Activated gamma-delta T cell treated with anti-CD3 and anti-CD28 coated beads, Interleukin-2, amount 50 U/mL, for 16 hours (primary cell): ENCODE data around the gene ZNRD2.
A peak's percentile ranks its signal among the peaks of the same experiment; 100 is the strongest.
"Not testable (repeated sequence)": the region's sequence is repeated elsewhere in the genome, so short reads cannot be mapped to it uniquely, and the experiment has no call there.

ENCODE experiments used
- DNase-seq: peaks from one replicate; pipeline ENCODE4 v3.0.0-alpha.2; 2020; ENCODE audit warnings: low read depth

ZNRD2 gene

DNA sequence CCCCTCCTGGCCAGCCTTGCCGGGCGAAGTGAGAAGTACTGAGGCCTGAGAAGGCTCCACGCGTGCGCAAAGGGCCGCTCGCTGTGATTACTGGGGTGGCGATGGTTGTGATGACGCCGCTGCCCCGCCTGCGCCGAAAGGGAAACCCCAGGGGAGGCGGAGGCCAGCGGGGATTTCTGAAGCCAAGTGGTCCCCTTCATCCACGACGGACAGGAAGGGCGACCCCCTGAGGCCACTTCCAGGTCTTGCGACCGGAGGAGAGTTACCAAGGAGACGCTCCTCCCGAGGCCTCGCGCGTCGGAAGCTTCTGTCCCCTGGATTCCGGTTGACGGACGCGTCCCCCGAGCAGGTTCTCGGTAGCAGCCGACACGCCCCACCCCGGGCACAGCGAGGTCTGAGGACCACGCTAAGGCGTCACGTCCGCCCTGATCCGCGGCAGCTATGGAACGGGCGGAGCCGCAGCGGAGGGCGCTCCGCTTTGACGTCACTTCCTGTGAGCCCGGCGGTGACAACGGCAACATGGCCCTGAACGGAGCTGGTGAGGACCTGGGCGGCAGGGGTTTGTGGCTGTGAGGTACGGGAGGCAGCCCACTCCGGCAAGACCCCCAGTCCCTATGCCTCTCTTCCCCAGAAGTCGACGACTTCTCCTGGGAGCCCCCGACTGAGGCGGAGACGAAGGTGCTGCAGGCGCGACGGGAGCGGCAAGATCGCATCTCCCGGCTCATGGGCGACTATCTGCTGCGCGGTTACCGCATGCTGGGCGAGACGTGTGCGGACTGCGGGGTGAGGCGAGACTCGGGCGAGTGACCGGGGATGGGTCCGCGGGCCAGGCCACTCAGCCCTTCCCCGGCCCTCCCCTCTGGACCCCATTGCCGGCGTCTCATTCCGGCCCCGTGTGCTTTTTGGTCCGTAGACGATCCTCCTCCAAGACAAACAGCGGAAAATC, at the start of gene ZNRD2:
ZNRD2 (plus strand) TSS at position 505 of the 946 bp plus-strand sequence; CDS start at position 520, 15 bp downstream.
- peak; percentile 97 for DNase-seq

DNA sequence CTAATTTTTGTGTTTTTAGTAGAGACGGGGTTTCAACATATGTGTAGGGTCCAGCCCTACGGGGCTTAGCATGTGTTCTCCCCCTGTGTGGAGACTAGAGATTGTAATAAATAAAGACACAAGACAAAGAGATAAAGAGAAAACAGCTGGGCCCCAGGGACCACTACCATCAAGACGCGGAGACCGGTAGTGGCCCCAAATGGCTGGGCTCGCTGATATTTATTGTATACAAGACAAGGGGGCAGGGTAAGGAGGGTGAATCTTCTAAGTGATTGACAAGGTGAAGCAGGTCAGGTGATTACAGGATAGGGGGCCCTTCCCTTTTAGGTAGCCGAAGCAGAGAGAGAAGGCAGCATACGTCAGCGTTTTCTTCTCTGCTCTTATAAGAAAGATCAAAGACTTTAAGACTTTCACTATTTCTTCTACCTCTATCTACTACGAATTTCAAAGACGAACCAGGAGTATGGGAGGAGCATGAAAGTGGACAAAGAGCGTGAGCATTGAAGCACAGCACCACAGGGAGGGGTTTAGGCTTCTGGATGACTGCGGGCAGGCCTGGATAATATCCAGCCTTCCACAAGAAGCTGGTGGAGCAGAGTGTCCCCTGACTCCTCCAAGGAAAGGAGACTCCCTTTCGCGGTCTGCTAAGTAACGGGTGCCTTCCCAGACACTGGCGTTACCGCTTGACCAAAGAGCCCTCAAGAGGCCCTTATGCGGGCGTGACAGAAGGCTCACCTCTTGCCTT, 48.3 kb upstream of the ZNRD2 start:
- not testable (repeated sequence) for DNase-seq

DNA sequence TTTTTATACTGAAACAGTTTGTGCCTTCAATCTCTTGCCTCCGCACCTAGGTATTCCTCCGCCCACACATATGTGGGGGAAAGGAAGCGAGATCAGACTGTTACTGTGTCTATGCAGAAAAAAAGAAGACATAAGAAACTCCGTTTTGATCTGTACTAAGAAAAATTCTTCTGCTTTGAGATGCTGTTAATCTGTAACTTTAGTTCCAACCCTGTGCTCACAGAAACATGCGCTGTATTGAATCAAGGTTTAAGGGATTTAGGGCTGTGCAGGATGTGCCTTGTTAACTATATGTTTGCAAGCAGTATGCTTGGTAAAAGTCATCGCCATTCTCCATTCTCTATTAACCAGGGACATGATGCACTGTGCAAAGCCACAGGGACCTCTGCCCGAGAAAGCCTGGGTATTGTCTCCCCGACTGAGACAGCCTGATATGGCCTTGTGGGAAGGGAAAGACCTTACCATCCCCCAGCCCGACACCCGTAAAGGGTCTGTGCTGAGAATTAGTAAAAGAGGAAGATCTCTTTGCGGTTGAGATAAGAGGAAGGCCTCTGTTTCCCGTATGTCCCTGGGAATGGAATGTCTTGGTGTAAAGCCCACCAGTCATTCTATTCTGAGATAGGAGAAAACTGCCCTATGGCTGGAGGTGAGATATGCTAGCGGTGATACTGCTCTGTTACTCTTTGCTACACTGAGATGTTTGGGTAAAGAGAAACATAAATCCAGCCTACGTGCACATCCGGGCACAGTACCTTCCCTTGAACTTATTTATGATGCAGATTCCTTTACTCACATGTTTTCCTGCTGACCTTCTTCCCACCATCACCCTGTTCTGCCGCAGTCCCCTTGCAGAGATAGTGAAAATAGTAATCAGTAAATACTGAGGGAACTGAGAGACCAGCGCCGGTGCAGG, 47.3 kb upstream of the ZNRD2 start:
- not testable (repeated sequence) for DNase-seq

GRCh38 chr11:65523631-65523968, 46.7 kb upstream of the ZNRD2 start:
- not testable (repeated sequence) for DNase-seq

- DNase-seq: no peak
Measured at GRCh38 chr11:65524014-65524740, 46.1 kb upstream of the ZNRD2 start.

DNA sequence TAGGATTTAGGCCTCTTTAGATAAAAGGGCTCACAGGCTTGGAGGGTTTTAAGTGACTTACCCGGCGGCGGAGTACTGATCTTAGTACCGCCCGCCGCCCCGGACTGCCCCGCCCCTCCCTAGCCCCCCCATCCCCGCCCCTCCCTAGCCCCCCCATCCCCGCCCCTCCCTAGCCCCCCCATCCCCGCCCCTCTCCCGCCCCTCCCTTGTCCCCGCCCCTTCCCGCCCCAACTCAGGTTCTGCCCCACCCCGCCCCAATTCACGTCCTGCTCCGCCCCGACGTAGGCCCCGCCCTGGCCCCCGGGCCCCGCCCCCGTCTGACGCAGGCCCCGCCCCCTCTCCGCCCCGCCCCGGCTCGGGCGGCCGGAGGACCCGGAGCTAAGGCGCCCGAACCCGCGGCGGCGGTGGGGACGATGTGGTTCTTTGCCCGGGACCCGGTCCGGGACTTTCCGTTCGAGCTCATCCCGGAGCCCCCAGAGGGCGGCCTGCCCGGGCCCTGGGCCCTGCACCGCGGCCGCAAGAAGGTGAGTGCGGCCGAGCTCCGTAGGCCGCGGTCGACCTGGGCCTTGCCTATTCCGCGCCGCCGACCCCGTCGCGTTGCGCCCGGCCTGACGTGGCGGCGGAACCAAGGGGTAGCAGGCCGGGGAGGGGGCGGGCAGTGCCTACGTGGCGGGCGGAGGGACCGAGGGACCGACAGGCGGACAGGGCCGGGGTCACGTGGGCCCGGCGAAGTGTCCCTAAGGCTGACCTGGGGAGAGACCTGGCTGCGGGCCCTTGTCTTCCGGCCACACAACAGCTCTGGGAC, 45.3 kb upstream of the ZNRD2 start, which contains the start of gene SCYL1:
SCYL1 (plus strand) TSS at position 343 of the 805 bp plus-strand sequence; CDS start at position 414, 71 bp downstream.
- DNase-seq: peak; percentile 74

- DNase-seq: no peak
Measured at GRCh38 chr11:65525546-65526480, 44.5 kb upstream of the ZNRD2 start.

- DNase-seq: no peak
Measured at GRCh38 chr11:65526744-65527143, 43.5 kb upstream of the ZNRD2 start.

DNA sequence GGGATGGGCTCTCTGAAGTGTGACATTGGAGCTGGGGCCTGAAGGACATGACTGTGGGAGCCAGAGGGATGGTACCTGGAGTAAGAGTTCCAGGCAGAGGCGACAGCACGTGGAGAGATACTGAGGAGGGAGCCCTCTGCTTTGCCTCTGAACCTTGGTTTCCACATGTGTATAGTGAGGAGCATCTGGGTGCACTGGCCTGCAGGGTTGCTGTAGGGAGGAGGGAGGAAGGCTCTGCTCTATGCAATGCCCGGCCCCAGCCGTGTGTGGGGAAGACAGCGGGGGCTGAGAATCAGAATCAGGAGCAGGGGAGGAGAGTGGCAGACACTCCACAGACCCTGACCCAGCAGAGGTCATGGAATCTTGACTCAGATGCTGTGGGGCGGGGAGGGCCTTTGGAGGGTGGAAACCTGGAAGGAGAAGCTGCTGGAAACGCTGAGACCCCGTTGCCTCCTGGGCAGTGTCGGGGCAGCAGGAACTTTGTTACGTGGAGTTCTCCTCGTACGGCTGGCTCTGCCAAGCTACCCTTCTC, 41.4 kb upstream of the ZNRD2 start:
- DNase-seq: no peak

- no peak for DNase-seq
Measured at GRCh38 chr11:65529475-65530156, 40.7 kb upstream of the ZNRD2 start.

GRCh38 chr11:65530157-65530496, 40.1 kb upstream of the ZNRD2 start:
- DNase-seq: no peak

GRCh38 chr11:65532388-65533064, 37.8 kb upstream of the ZNRD2 start:
- DNase-seq: no peak

DNA sequence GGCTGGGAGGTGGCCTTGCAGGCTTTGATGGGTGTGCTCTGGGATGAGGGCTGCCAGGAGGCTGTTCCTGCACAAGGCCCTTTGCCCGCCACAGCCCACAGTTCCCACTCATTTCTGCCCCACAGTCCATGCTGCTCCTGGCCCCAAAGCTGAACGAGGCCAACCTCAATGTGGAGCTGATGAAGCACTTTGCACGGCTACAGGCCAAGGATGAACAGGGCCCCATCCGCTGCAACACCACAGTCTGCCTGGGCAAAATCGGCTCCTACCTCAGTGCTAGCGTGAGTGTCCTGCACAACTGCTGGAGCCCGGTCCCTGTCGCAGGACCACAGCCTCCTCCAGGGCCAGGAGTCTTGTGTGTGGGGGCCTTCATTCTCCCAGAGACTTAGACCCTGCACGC, 35.2 kb upstream of the ZNRD2 start:
- no peak for DNase-seq

DNA sequence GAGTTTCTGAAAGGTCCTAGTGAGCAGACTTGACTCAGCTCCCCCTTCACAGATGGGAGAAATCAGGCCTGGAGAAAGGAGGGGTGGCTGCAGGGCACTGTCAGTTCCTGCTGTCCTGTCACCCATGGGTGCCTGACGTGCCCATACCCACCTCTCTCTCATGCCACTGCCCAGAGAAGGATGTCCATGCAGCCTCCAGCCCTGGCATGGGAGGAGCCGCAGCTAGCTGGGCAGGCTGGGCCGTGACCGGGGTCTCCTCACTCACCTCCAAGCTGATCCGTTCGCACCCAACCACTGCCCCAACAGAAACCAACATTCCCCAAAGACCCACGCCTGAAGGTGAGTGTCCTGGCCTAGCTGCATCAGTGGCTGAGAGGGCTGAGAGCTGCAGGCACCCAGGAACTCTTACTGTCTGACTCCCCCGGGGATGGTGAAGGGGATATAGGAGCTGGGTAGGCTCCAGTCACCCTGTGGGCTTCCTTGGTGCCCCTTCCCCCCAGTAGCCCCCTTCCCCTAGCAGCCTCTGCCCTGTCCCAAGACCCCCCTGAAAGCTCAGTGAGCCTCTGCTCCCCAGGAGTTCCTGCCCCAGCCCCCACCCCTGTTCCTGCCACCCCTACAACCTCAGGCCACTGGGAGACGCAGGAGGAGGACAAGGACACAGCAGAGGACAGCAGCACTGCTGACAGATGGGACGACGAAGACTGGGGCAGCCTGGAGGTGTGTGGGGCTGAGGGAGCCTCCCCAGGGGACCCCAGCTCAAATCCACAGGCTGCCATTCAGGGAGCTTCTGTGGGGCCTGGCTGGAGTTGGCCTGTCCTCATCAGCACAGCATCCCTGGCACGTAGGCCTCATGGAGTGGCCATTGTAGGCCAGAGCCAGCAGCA, 33.6 kb upstream of the ZNRD2 start:
- no peak for DNase-seq

- DNase-seq: no peak
Measured at GRCh38 chr11:65537296-65537597, 33.0 kb upstream of the ZNRD2 start.

DNA sequence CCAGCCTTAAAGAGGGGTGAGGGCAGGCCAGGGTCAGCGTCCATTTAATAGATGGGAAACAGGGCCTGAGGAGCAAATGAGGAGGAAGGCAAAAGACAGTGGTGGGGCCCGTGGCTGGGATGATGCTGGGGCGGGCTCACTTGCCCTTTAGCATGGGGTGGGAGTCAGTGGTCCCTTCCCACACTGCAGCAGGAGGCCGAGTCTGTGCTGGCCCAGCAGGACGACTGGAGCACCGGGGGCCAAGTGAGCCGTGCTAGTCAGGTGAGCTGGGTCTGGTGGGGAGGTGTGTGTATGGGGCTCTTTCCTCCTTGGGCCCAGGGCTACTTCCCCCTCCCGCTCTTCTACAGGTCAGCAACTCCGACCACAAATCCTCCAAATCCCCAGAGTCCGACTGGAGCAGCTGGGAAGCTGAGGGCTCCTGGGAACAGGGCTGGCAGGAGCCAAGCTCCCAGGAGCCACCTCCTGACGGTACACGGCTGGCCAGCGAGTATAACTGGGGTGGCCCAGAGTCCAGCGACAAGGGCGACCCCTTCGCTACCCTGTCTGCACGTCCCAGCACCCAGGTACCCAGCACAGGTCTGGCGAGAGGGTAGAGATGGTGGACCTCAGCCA, 32.6 kb upstream of the ZNRD2 start:
- DNase-seq: no peak
